Mesenchymal stem cell (in vitro differentiated cells and primary cell): ENCODE measurements around the gene CDC42EP3.

ENCODE experiments used
- DNase-seq: peaks from one replicate; pipeline ENCODE4 v3.0.0-alpha.2; 2013
- H2AFZ ChIP-seq: one replicate; pipeline ENCODE4 v1.6.1; 2013; ENCODE audit warnings: low read depth, mild to moderate bottlenecking, control low read depth, inconsistent platforms, low read length, moderate library complexity
- H2AK5ac ChIP-seq: 2 replicates; pipeline ENCODE4 v1.6.1; 2013; ENCODE audit warnings: low read length, moderate library complexity, mild to moderate bottlenecking, inconsistent platforms; ENCODE audit not compliant: severe bottlenecking
- H2BK120ac ChIP-seq: one replicate; pipeline ENCODE4 v1.6.1; 2013; ENCODE audit warnings: low read depth, mild to moderate bottlenecking, inconsistent platforms, low read length, moderate library complexity
- H2BK12ac ChIP-seq, 2 experiments: one replicate each; pipeline ENCODE4 v1.6.1; 2013; ENCODE audit warnings: inconsistent platforms in 2 of 2, low read length in 2 of 2, mild to moderate bottlenecking in 2 of 2, moderate library complexity in 2 of 2, control low read depth in 1 of 2
- H2BK15ac ChIP-seq: one replicate; pipeline ENCODE4 v1.6.1; 2013; ENCODE audit warnings: mild to moderate bottlenecking, low read depth, inconsistent platforms; ENCODE audit not compliant: poor library complexity, severe bottlenecking
- H2BK5ac ChIP-seq: 2 replicates; pipeline ENCODE4 v1.6.1; 2013; ENCODE audit warnings: low read depth, mild to moderate bottlenecking, low read length, control low read depth, inconsistent platforms; ENCODE audit not compliant: poor library complexity, severe bottlenecking
- H3K14ac ChIP-seq, 2 experiments: one replicate each; pipeline ENCODE4 v1.6.1; 2013; ENCODE audit warnings: inconsistent platforms in 2 of 2, low read length in 2 of 2, control low read depth in 1 of 2, mild to moderate bottlenecking in 1 of 2, moderate library complexity in 1 of 2
- H3K18ac ChIP-seq, 2 experiments: one replicate each; pipeline ENCODE4 v1.6.1; 2013; ENCODE audit warnings: inconsistent platforms in 2 of 2, low read length in 2 of 2, control low read depth in 1 of 2, low read depth in 1 of 2, mild to moderate bottlenecking in 1 of 2
- H3K23ac ChIP-seq, 2 experiments: one replicate each; pipeline ENCODE4 v1.6.1; 2013; ENCODE audit warnings: inconsistent platforms in 2 of 2, low read length in 2 of 2, mild to moderate bottlenecking in 2 of 2, moderate library complexity in 2 of 2, control low read depth in 1 of 2
- H3K27ac ChIP-seq: 2 replicates; pipeline ENCODE4 v1.5.1; 2013; ENCODE audit warnings: mild to moderate bottlenecking, moderate library complexity, low read length, control low read depth, inconsistent platforms; ENCODE audit not compliant: poor library complexity, severe bottlenecking
- H3K27me3 ChIP-seq, 2 experiments: 2 replicates each; pipeline versions ENCODE4 v1.6.1 to v1.7.0; 2013; ENCODE audit warnings: low read length in 2 of 2, mild to moderate bottlenecking in 2 of 2, moderate library complexity in 2 of 2, control low read depth in 1 of 2, inconsistent platforms in 1 of 2; ENCODE audit not compliant: control insufficient read depth in 1 of 2, insufficient read depth in 1 of 2
- H3K36me3 ChIP-seq, 2 experiments: 2 replicates each; pipeline versions ENCODE4 v1.6.1 to v1.7.0; 2013; ENCODE audit warnings: low read length in 2 of 2, control low read depth in 1 of 2, inconsistent platforms in 1 of 2, low read depth in 1 of 2, mild to moderate bottlenecking in 1 of 2; ENCODE audit not compliant: insufficient read depth in 2 of 2, control insufficient read depth in 1 of 2
- H3K4ac ChIP-seq, 2 experiments: one replicate each; pipeline ENCODE4 v1.6.1; 2013; ENCODE audit warnings: inconsistent platforms in 2 of 2, low read length in 2 of 2, mild to moderate bottlenecking in 2 of 2, moderate library complexity in 2 of 2, control low read depth in 1 of 2, low read depth in 1 of 2
- H3K4me1 ChIP-seq: 2 replicates; pipeline ENCODE4 v1.6.1; 2013; ENCODE audit warnings: low read depth, low read length, control low read depth; ENCODE audit not compliant: control insufficient read depth, insufficient read depth
- H3K4me2 ChIP-seq: 2 replicates; pipeline ENCODE4 v1.6.1; 2013; ENCODE audit warnings: low read length, mild to moderate bottlenecking, inconsistent platforms; ENCODE audit not compliant: poor library complexity, severe bottlenecking
- H3K4me3 ChIP-seq, 2 experiments: 2 replicates each; pipeline versions ENCODE4 v1.5.1 to v1.7.0; 2013; ENCODE audit warnings: low read length in 2 of 2, mild to moderate bottlenecking in 2 of 2, control low read depth in 1 of 2, low read depth in 1 of 2; ENCODE audit not compliant: insufficient read depth in 1 of 2
- H3K79me1 ChIP-seq: replicated peaks from 2 replicates; pipeline ENCODE4 v1.6.1; 2013; ENCODE audit warnings: mild to moderate bottlenecking, control low read depth, low read length, inconsistent platforms; ENCODE audit not compliant: poor library complexity, severe bottlenecking
- H3K9ac ChIP-seq: 2 replicates; pipeline ENCODE4 v1.7.0; 2013; ENCODE audit warnings: mild to moderate bottlenecking, low read length, moderate library complexity
- H3K9me3 ChIP-seq: 2 replicates; pipeline ENCODE4 v1.7.0; 2013; ENCODE audit warnings: mild to moderate bottlenecking, low read length; ENCODE audit not compliant: control insufficient read depth
- H4K8ac ChIP-seq: one replicate; pipeline ENCODE4 v1.6.1; 2013; ENCODE audit warnings: inconsistent platforms, mild to moderate bottlenecking, low read length, moderate library complexity
- H4K91ac ChIP-seq: one replicate; pipeline ENCODE4 v1.6.1; 2013; ENCODE audit warnings: mild to moderate bottlenecking, low read length, inconsistent platforms
- WGBS: methylation state at CpG from one replicate; pipeline ENCODE4 v1.1.7; 2013; ENCODE audit warnings: mixed read lengths; 5-methylcytosine and 5-hydroxymethylcytosine counted together

CDC42EP3 gene

DNA sequence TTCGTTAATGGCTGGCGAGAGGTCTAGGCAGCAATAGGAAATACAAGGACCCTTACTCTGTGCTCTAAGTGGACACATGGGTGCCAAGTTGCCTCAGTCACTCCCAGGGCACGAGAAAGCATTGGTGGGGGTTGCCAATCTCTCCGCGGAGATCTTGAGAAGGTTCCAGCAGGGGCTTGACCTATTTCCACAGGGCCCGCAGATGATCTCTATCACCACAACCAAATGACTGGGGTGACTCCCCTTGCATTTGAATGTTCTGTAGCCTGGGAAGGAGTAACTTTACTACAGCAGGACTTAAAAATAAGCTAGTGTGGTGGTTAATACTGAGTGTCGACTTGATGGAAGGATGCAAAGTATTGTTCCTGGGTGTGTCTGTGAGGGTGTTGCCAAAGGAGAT is 8.1 kb downstream of the CDC42EP3 start:
- Histone ChIP-seq H3K18ac (no peak overlapping the region), H4K8ac (no peak overlapping the region), H3K79me1 (no peaks in the 10 kb centered on the region), H3K23ac (no peak overlapping the region), H3K14ac (no peak overlapping the region), H3K4ac (no peak overlapping the region), H3K27ac (no peak overlapping the region), H3K9me3 (no peaks in the 10 kb centered on the region), H3K36me3 (peaks cover 5 to 19% of the 10 kb centered on the region in 2 experiments), H3K9ac (no peak overlapping the region), H3K4me3 (no peak overlapping the region), H2AK5ac (no peak overlapping the region), H2BK15ac (no peak overlapping the region), H3K27me3 (no peaks in the 10 kb centered on the region), H2BK5ac (no peak overlapping the region), H2AFZ (no peak overlapping the region), H3K4me1 (peaks cover 6% of the 10 kb centered on the region), H2BK120ac (no peak overlapping the region), H3K4me2 (no peak overlapping the region), H4K91ac (no peak overlapping the region), H2BK12ac (no peak overlapping the region)
- no peak for DNase-seq
- WGBS, result 96% methylated on average over 6 of the region's 7 CpGs

DNA sequence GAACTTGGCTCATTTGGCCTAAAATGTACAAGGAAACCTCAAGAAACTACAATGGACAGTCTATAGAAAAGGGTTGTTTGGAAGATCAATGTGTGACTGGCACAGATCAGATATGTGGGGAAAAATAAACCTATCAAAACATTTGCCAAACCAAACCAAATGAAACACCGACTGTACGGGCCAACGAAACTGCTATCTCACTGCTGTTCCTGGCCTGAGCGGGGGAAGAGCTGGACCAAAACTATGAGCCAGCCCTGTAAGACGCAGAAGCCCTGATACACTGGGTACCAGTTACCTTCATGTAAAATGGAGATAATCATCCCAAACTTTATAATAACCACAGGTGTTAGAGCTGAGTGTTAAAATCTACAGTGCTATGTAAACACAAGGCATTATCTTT is 11.7 kb downstream of the CDC42EP3 start:
- H3K14ac ChIP-seq, result no peak overlapping the region
- no peaks in the 10 kb centered on the region for H3K9me3 ChIP-seq
- no peaks in the 10 kb centered on the region for H3K79me1 ChIP-seq
- H3K4ac ChIP-seq, result no peak overlapping the region
- peaks cover 8 to 13% of the 10 kb centered on the region in 2 experiments for H3K36me3 ChIP-seq
- no peak overlapping the region for H3K4me2 ChIP-seq
- no peak overlapping the region for H2AK5ac ChIP-seq
- no peak overlapping the region for H3K27ac ChIP-seq
- no peak overlapping the region for H3K18ac ChIP-seq
- no peak for DNase-seq
- no peak overlapping the region for H2BK5ac ChIP-seq
- H4K91ac ChIP-seq, result no peak overlapping the region
- H2AFZ ChIP-seq, result no peak overlapping the region
- no peak overlapping the region for H4K8ac ChIP-seq
- H3K4me1 ChIP-seq, result peaks cover 6% of the 10 kb centered on the region
- 96% methylated on average over 4 of the region's 5 CpGs for WGBS
- H3K27me3 ChIP-seq, result no peaks in the 10 kb centered on the region
- no peak overlapping the region for H2BK120ac ChIP-seq
- H3K23ac ChIP-seq, result no peak overlapping the region
- H2BK15ac ChIP-seq, result no peak overlapping the region
- no peak overlapping the region for H3K4me3 ChIP-seq
- peak overlapping the region in 1 of 2 experiments; percentile 42 for H2BK12ac ChIP-seq
- H3K9ac ChIP-seq, result no peak overlapping the region

DNA sequence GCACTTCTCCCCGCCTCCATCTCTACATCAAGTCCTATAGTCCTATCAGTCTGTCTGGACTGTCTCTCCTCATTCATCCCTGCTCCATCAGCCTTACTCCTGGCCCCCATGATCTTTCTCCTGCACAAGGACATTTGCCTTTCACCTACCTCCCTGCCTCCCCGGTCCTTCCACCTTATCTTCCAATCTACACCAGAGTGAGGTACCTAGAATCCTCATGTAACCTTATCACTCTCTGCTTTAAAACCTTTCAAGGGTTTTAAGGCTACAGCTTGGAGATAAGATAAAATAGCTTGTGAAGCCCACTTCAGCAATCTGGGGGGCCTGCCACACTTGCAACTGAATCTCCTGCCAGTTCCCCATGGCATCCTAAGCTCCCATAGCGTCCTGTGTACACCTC is 12.8 kb downstream of the CDC42EP3 start:
- no peak overlapping the region for H3K4me3 ChIP-seq
- H2AFZ ChIP-seq, result no peak overlapping the region
- H3K14ac ChIP-seq, result peak overlapping the region in 1 of 2 experiments; percentile 77
- H3K23ac ChIP-seq, result peak overlapping the region in 1 of 2 experiments; percentile 79
- H2BK5ac ChIP-seq, result no peak overlapping the region
- H3K9me3 ChIP-seq, result no peaks in the 10 kb centered on the region
- no peaks in the 10 kb centered on the region for H3K79me1 ChIP-seq
- H4K8ac ChIP-seq, result no peak overlapping the region
- H3K18ac ChIP-seq, result peak overlapping the region; percentile 26 to 54
- no peak for DNase-seq
- H2BK120ac ChIP-seq, result no peak overlapping the region
- no peak overlapping the region for H3K9ac ChIP-seq
- H3K4me1 ChIP-seq, result peaks cover 12% of the 10 kb centered on the region
- peak overlapping the region; percentile 9 to 74 for H2BK12ac ChIP-seq
- H4K91ac ChIP-seq, result no peak overlapping the region
- no peak overlapping the region for H2BK15ac ChIP-seq
- no peak overlapping the region for H3K27ac ChIP-seq
- no peak overlapping the region for H3K4me2 ChIP-seq
- WGBS, result 68% methylated on average over 3 of the region's 3 CpGs
- peak overlapping the region; percentile 30 for H2AK5ac ChIP-seq
- H3K36me3 ChIP-seq, result peaks cover 8 to 16% of the 10 kb centered on the region in 2 experiments
- H3K4ac ChIP-seq, result no peak overlapping the region
- no peaks in the 10 kb centered on the region for H3K27me3 ChIP-seq

DNA sequence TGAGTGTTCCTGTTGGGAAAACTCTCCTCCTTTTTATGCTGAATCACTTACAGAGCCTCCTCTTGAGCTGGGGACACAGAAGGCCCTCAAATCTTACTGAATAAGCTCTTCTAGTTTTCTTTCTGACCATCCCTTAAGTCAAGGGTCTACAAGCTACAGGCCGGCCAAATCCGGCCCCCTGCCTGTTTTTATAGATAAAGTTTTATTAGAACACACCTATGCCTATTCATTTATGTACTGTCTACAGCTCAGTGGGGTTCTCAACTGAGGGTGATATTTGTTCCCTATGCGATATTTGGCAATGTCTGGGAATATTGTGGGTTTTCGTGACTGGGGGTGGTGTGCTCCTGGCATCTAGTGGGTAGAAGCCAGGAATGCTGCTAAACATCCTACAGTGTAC is 14.0 kb downstream of the CDC42EP3 start:
- Histone ChIP-seq H3K79me1 (no peaks in the 10 kb centered on the region), H3K4ac (peak overlapping the region in 1 of 2 experiments; percentile 66), H3K4me1 (peaks cover 16% of the 10 kb centered on the region), H3K36me3 (peaks cover 6 to 7% of the 10 kb centered on the region in 2 experiments), H2BK12ac (peak overlapping the region in 1 of 2 experiments; percentile 47), H2AK5ac (peak overlapping the region; percentile 4), H2BK120ac (no peak overlapping the region), H3K18ac (peak overlapping the region; percentile 78 to 87), H4K91ac (peak overlapping the region; percentile 79), H3K14ac (no peak overlapping the region), H2BK15ac (no peak overlapping the region), H2BK5ac (no peak overlapping the region), H2AFZ (no peak overlapping the region), H3K4me3 (no peak overlapping the region), H3K9me3 (no peaks in the 10 kb centered on the region), H3K23ac (peak overlapping the region in 1 of 2 experiments; percentile 17), H4K8ac (peak overlapping the region; percentile 7), H3K4me2 (no peak overlapping the region), H3K27me3 (no peaks in the 10 kb centered on the region), H3K9ac (no peak overlapping the region), H3K27ac (peak overlapping the region; percentile 13)
- 95% methylated on average over 2 of the region's 4 CpGs for WGBS
- no peak for DNase-seq
